HG03575 (cell line): Measurements from ENCODE around the gene TRIM25.

ENCODE experiments used
- ATAC-seq: cut with Tn5 transposase; IDR thresholded peaks from one replicate; pipeline ENCODE4 v1.9.1; 2021; ENCODE audit not compliant: unreplicated experiment, insufficient number of reproducible peaks, low FRiP score; ENCODE audit errors: extremely low read depth

The TRIM25 gene

DNA sequence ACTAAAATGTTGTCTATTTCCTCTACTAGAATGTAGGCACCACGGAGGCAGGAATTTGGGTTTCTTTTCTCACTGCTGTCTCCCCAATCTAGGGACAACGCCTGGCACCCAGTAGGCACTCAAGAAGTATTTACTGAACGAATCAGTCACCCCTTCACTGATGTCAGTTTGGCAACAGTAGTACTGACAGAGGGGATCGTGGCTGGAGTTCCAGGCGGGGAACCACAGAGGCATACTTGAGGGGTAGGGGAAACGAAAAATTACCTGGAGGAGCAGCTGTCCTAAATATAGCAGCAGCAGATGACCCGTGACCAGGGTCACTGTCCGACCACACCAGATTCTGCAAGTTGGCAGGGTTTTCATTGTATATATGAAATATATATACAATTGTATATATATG is 33.3 kb downstream of the TRIM25 start:
- ATAC-seq, result no peak

- ATAC-seq, result no peak
Measured at GRCh38 chr17:56880133-56880532, 33.7 kb downstream of the TRIM25 start.

GRCh38 chr17:56879280-56879679 is 34.6 kb downstream of the TRIM25 start:
- ATAC-seq, result no peak

DNA sequence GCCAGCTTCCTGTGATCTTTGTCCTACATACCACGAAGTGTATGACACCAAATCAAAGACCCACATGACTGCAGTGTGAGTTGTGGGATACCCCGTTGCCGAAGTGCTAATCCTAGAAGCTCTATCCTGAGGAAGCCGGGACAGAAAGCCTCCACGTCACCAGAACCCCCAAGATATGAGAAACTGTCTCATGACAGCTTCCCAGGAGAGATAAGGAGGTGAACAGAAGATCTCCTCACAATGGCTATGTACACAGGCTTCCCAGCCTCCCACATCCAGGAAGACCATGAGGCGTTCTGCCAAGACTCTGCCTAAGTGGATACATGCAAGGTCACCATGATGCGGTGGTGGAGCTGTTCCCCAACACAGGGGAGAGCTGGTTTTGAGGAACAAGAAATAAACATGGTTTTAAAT is 37.1 kb downstream of the TRIM25 start:
- ATAC-seq, result no peak

- no peak for ATAC-seq
Measured at GRCh38 chr17:56870081-56870651, 43.7 kb downstream of the TRIM25 start.

DNA sequence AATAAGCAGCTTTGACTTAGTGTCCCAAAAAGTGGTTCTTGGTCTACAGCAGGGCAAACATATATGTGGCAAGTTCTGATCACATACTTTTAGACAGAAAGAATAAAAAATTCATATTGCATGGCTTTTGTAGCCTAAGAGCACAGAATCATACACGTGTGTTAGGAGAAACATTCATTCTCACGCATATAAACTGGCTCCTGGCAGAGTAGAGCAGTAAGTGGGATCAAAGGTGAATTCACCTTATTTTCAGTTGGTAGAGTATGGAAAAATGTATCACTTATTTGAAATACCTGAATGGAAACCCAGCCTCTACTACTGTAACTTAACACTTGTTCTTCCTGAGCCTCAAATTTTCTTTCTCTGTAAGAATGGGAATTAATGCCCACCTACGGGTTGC is 45.1 kb downstream of the TRIM25 start:
- no peak for ATAC-seq

DNA sequence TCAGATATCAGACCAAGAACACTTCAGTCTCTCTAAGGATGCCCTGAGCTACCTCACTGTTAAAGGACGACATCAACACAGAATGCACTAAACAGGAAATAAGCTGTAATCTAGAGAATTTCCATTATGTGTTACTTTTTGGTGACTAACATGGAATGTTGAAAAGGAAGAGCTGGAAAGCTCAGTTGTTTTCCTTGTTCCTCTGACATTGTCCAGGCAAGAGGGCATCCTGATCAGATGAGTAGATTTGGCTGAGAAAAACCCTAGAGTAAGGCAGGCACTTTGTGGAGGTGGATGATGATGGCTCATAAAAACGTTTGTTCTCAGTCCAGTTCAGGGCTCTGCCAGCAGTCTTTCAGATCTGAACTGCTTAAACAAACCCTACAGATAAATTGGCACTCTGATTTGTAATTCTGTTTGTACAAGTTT is 45.9 kb downstream of the TRIM25 start:
- no peak for ATAC-seq

DNA sequence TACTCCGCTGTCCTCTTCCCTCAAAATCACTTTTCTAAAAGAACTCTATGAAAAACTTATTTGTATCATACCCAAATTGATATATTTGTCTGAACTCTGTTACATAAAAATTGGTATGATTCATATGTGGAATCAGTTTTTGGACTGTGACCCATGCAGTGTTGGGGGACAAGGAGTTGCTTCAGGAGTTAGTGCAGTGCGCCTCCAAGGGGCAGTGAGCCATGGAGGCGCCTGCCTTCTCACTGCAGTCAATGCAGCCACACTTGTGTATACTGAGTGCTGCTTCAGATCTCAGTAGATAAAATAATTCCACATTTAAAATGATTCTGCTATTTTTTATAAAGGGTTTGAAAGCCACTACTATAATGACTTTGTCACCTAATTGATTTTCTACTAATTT is 47.4 kb downstream of the TRIM25 start:
- no peak for ATAC-seq

GRCh38 chr17:56866076-56866475 is 47.8 kb downstream of the TRIM25 start:
- no peak for ATAC-seq

DNA sequence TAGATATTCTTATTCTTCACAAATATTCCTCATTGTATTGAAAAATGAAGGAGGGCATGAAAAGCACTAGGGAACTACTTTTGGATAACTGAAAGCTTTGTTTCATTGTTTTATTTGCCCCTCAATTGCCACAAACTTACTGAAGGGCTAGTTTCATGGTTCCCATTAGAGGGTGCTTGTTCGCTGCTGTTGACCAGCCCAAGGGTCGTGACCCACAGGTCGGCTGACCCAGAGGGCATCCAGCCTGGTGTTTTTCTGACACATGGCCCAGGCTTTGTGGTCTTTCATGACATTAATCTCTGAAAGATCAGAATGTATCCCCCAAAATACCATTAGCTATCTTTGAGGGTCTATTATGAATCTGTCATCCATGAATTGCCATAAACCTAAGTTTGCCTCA is 49.9 kb downstream of the TRIM25 start:
- ATAC-seq, result no peak

DNA sequence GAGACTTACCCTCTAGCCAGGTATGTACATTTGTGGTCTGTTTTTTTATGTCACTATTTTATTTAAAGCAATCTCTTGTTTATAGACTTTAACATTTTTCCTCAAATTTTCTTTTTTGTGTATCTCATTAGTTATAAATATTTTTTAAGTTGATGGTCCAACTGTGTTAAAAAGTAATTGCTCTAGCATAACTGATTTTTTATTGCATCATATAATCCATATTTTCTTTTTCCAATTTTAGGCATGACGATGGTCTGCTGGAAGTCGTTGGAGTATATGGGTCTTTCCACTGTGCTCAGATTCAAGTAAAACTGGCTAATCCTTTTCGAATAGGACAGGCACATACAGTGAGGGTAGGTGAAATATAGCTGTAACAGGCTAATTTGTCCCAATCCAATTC is 52.0 kb downstream of the TRIM25 start:
- no peak for ATAC-seq

DNA sequence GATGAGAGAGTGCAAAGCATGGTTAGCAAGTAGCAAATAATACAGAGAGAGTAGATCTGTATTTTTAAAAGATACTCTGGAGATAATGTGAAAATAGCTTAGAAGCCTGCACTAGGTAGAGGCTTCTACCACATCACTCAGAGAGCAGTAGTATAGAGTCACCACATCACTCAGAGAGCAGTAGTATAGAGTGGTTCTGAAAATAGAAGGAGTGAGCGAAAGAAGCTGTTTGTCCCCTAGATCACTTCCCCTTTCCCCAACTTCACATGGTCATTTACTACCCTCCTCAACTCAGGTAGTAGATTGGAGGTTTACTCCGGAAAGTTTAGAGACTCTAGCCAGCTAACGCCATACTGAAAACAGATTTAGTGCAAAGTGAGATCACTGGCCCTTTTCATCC is 62.8 kb downstream of the TRIM25 start:
- ATAC-seq, result no peak

DNA sequence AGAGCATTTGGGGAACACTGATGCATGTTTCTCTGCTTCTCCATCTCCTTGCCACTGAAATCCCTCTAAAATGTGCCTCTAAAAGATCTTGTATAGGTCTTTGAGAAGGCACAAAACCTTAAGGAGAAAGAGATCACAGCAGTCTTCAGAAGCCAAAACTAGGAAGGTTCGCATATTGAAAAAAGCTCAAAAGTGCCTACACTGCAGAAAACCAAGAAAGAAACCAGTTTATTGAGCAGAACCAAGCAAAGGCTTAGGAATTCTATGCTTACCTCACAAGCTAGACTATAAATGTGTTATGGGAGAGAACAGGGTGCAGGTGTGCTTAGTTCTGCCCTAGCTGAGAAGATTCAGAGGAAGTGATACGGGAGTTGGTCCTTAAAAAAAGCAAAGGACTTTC is 63.3 kb downstream of the TRIM25 start:
- ATAC-seq, result no peak

DNA sequence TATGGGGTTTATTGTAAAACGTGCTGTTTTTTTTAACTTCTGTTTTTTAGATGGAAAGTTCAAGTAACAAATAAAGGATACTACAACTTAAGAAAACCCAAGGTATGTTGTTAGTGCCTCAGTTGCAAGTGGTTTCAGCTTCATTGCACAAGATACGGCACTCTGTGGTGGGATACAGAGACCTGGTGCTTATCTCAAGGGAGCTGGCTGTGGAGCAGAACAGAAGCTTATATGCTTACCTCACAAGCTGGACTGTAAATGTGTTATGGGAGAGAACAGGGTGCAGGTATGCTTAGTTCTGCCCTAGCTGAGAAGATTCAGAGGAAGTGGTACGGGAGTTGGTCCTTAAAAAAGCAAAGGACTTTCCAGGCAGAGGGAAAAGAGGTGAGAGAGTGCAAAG is 64.7 kb downstream of the TRIM25 start:
- no peak for ATAC-seq

DNA sequence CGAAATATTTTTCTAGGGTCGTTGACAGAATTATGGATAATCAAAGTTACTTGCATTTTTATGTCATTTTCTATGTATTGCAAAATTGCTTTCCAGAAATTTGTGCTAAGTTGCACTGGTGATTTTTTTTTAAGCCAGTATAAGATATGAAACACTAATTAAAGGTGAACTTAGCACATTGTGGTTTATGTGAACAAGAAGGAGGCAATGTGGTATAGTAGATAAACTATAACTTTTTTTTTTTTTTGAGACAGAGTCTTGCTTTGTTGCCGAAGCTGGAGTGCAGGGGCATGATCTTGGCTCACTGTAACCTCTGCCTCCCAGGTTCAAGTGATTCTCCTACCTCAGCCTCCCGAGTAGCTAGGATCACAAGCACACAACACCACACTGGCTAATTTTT is 66.7 kb downstream of the TRIM25 start:
- ATAC-seq, result no peak

DNA sequence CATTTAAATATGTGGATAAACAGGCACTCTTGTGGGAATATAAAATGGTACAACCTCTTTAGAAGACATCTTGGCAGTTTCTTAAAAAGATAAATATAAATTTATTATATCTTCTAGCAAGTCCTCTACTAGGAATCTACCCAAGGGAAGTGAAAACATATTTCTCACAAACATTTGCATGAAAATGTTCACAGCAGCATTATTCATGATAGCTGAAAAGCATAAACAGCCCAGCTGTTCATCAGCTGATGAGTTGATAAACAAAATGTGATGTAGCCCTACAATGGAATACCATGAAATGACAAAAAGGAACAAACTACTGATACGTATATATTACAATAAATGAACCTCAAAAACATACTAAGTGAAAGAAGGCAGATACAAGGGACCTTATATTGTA is 67.9 kb downstream of the TRIM25 start:
- ATAC-seq, result no peak

DNA sequence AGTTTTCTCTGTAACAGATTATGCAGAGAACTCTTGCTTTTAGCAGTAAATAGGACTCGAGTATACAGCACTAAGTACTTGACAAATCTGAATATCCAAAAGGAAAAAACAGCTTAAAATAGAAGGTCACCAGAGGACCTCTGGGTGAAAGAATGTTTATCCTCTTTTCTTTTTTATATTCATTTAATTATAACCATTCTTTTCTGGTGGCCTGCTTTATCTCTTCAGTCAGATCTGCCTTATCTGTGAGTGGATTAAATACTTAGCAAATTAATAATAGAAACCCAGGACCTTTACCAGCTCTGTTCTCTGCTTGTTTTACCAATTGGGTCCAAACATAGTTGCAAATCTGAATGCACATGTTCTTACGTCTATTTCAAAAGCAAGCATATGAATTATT is 71.3 kb downstream of the TRIM25 start:
- no peak for ATAC-seq

GRCh38 chr17:56838687-56839086 is 75.2 kb downstream of the TRIM25 start:
- ATAC-seq, result no peak
